Germinal center (tissue), 1 donor: ENCODE data around the gene USP4.
"Not testable (repeated sequence)": the region's sequence is repeated elsewhere in the genome, so short reads cannot be mapped to it uniquely, and the experiment has no call there.

Source experiments
- DNase-seq: peaks from one replicate; pipeline ENCODE4 v3.0.0; 2012; ENCODE audit warnings: mixed read lengths, low spot score

The USP4 gene

DNA sequence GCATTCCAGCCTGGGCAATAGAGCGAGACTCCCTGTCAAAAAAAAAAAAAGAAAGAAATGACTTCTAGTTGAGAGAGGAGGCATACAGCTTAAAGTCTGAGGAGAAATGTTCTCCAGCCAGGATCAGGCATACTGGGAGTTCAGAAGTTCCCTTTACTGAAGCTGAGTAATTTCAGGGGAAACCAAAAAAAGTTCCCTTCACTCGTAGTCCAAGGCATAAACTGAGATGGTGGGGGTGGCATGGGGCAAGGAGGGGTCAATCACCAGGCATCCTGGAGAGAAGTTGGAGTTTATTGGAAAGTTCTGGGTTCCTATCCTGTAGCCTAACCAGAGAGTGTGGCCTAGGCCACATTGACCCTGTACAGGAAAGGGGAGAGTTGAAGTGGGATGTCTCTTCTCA is 12.4 kb upstream of the USP4 start:
- peak; percentile 1 for DNase-seq

DNA sequence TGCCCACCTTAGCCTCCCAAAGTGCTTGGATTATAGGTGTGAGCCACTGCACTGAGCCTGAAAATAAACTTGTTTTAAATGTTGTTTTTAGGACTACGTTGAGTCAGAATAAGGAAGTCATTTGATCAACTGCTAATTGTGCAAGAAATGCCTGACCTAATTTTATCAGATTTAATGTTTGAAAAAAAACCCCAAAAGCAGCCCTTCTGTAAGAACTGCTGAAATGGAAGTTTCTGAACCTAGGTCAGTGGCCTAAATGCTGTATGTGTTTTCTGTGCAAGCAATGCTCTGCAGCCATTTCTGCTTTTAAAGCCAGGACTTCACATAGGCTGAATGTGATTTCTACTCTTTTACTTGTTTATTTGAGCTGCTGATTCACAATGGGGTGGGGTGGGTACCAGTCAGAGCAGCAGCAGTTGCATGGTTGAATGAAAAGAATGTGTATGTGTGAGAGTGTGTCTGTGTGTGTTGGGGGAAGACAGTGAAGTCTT is 11.7 kb upstream of the USP4 start:
- DNase-seq = peak; percentile 1

DNA sequence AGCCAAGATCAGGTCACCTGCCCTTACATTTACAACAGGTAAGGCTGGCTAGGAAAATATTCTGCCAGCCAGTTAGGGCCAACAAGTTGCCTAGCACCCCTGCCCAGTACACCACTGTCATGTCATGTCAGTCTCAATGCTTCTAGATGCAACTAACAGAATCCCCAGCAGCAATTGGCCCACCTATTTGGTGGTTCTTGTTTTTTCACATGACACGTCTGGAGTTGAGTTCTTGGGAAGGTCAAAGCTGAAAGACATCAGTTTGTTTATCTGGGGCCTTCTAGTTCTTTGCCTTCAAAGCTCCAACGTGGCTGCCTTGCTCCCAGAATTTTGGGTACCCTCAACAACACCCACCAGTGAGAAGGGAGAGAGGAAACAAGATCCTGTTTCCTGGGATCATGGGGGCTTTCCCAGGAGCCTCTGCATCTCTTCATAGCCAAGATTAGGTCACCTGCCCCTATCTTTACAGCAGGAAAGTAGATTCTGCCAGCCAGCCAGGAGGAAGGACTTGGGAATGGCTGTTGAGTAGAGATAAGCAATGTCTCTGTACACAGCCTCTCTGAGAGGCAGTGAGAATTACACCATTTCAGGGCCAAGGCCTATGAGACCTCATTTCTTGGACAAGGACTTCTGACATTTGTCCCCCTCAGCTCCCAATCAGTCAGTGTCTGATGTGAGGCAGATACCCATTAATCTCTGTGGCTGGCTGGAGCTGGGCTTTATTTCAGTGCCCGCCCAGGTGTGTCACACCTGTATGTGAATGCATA is 9.7 kb upstream of the USP4 start:
- no peak for DNase-seq

DNA sequence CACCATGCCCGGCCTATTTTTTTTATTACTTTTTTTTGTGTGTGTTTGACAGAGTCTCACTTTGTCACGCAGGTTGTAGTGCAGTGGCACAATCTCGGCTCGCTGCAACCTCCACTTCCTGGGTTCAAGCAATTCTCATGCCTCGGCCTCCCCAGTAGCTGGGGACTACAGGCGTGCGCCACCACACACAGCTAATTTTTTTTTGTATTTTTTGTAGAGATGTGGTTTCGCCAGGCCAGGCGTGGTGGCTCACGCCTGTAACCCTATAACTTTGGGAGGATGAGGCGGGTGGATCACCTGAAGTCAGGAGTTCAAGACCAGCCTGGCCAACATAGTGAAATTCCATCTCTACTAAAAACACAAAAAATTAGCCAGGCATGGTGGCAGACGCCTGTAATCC is 8.5 kb upstream of the USP4 start:
- DNase-seq = not testable (repeated sequence)

DNA sequence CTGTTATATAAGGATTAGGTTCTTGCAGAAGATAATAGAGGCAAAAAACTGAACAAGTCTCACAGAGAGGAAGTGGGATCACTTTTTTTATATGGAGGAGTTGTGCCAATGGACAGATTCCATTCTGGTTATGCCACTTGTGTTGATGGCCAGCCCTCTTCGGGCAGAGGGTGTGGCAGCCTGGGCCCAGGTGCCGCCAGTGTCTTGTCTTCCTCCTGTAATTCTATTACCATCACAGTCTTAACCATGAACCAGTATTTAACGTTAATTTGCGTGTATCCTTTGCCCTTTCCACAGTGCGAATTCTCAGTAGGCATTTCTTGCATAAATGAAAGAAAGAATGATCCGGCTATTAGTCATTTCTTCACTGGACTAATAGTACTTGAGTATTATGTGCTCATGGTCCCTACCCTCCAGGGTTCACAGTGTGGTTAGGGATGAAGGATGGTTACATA is 7.0 kb upstream of the USP4 start:
- DNase-seq = no peak

DNA sequence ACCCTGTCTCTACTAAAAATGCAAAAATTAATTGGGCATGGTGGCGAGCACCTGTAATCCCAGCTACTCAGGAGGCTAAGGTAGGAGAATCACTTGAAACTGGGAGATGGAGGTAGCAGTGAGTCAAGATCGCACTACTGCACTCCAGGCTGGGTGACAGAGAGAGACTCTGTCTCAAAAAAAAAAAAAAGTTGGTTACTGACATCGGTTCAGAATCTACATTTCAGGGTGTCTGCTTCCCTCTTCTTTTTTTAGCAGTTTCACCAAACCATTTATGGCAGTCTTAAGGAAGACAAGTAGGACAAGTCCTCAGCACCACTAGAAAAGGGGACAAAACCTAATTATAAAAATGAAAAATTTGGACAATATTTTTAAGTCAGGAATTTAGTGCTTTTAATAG is 3.3 kb upstream of the USP4 start:
- no peak for DNase-seq

DNA sequence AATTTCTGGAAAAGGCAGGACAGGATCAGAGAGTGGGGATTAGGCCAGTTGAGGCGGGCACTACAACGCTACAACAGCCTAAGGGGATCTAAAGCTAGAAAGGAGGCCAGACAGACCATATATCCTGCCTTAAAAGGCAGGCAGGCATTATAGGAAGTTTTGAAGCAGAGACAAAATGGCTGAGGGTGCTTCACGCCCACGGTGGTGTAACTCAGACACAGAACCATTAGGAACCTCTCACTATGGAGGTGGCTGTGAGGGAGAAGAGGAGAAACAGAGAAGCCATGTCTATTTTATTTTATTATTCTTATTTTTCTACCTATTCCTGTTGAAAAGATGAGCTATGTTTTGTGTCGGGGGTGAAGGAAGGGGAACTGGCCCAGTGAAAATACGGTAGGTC is 2.1 kb upstream of the USP4 start:
- peak; percentile 1 for DNase-seq

DNA sequence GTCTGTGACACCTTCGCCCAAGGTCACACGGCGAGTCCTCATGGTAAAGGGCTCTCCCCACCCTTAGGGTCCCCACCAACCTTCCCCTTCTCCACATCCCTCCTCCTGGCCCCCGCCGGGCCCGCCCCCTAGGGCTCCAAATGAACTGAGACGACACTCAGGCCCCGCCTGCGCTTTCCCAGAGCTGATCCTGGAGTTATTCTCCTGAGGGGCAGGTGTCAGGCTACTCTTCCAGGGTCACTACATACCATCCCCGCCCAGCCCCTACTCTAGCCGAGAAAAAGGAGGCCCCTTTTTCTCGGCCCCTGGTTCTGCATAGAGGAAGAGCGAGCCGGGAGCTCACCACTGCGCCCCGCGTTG is 292 bp downstream of the USP4 start:
- peak; percentile 18 for DNase-seq

DNA sequence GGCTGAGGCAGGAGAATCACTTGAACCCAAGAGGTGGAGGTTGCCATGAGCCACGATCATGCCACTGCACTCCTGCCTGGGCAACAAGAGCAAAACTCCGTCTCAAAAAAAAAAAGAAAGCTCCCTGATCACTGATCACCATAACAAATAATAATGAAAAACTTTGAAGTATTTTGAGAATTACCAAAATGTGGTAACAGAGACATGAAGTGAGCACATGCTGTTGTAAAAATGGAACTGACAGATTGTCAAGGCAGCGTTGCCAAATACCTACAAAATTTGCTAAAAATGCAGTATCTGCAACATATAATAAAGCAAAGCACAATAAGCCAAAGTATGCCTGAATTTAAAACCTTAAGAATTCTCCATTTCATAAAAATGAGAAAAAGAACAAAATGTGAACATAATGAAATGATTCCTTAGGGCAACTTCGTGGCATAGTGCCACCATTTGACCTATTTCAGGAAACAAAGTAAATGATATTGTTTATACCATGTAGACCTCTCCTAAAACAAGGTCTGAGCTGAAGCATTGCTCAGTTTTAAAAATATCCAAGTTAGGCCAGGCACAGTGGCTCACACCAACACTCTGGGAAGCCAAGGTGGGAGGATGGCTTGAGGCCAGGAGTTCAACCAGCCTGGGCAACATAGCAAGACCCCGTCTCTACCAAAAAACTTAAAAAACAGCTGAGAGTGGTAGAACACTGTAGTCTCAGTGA is 5.8 kb downstream of the USP4 start:
- DNase-seq = no peak

DNA sequence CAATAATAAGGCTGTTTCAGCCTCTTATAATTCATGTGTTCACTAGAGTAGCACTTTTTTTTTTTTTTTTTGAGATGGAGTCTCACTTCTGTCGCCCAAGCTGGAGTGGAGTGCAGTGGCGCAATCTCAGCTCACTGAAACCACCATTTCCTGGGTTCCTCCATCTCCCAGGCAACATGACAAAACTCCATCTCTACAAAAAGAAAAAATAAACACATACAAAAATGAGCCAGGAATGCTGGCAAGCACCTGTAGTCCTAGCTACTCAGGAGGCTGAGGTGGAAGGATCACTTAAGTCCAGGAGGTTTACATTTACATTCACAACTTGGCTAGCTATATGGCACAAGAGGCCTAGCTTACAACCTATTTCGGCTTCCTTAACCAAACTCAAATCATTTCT is 6.8 kb downstream of the USP4 start:
- no peak for DNase-seq

DNA sequence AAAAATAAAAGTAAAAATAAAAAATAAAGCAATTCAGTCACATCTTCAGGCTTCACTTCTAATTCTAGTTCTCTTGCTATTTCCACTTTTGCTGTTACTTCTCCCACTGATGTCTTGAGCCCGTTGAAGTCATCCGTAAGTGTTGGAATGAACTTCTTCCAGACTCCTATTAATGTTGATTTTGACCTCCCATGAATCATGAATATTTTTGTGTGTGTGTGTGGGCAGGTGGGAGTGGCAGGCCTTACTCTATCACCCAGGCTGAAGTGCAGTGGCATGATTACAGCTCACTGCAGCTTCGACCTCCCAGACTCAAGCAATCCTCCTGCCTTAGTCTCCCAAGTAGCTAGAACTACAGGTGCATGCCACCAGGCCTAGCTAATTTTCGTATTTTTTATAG is 10.7 kb downstream of the USP4 start:
- DNase-seq = no peak

DNA sequence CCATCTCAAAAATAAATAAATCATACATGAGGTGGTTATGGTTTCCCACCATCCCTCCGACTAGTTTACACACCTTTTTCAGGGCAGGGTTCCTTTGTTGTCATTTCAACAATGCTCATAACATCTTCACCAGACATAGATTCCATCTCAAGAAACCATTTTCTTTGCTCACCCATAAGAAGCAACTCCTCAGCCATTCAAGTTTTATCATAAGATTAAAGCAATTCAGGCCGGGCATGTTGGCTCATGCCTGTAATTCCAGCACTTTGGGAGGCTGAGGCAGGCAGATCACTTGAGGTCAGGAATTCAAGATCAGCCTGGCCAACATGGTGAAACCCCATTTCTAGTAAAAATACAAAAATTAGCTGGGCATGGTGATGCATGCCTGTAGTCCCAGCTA is 11.5 kb downstream of the USP4 start:
- DNase-seq = not testable (repeated sequence)

DNA sequence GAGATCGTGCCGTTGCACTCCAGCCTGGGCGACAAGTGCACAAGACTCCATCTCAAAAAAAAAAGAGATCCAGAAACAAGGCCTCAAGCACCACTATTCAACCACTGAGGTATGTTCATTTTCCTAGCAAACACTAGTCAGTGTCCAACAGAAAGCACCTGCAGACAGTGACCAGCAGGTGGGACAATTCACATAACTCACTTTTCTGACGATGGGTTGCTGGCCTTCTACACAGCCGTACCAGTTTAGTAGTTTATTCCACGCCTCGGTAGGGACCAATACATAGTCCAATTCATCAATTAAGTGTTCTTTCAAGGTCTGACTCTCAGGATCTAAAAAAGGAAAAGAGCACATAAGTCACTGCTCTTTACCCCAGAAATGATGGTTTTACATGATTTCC is 12.4 kb downstream of the USP4 start:
- no peak for DNase-seq

DNA sequence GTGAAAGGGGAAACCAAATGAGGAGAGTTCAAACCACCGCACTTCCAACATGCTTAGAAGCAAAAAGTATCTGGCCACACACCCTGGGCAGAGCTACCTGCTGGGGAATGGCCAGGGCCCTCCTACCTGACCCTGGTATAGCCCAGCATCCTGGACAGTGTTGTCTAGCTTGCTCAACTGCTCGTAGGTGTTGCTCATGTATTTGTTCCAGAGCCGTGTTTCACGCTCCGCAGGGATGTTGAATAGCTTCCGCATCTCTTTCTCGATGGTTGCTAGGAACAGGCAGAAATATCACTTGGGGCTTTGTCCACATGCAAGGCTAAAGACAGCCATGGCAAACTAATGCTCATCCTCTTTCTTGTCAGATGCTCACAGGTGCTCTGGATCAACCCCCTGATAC is 15.1 kb downstream of the USP4 start:
- no peak for DNase-seq

DNA sequence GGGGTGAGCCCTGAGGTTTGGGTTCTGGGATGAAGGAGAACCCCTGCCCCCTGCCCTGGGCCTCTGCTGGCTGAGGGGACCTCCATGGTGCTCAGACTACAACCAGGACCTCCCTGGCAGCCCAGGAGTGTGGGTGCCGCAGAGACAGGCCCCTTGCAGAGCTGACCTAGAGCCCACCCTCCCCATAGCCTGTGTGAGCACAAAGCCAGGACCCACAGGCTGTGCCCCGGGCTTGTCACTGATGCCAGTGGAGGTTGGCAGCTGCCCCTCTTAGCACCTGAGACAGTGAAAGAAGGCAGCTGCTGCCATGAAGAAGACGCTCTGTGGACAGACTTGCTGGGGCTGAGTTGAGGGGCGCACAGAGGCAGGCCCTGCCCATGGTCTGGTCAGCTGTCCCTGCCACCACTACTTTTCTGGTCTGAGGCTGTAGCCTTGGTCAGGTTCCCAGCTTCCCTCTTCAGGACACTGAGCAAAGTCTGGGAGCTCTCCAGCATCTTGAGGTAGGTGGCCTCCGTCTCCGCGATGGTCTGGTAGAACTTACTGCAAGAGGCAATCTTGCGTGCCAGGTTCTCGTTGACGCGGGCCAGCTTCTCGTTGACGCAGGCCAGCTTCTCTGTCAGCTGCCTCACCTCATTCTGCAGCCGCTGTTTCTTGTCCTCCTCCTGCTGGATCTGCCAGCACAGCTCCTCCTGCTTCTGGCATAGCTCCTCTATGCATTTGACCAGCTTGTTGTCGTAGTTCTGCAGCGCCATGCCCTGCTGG is 23.0 kb downstream of the USP4 start:
- no peak for DNase-seq

DNA sequence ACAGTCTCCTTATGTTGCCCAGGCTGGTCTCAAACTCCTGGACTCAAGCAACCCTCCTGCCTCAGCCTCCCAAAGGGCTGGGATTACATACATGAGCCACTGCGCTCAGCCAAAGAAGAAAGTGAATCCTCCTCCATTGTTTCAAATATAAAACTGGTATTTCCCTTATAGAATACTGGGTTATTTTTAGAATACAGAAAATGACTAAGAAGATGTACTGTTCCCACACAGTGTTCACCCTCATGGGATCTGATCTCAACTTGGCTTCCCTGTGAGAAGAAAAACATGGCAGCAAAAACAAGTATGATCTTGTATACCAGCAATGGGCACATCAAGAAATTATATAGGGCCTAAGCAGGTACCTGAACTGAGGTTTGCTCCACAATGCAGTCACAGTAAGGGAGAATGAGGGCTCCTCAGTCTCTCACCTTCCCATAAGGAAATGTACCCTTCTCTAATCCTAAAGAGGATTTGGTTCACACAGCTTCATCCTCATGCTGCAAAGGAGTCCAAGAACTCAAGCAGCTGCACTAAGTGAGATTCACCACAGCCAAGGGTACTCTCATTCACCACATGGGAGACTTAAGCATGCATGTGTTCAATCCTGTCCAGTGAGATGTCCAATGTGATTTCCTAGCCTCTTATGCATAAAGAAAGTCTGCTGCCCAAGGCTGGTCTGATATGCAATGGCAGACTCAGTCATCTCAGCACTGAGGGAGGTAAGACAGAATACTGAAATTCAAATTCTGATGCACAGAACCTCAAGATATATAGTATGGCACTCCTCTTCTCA is 25.8 kb downstream of the USP4 start:
- DNase-seq = no peak

DNA sequence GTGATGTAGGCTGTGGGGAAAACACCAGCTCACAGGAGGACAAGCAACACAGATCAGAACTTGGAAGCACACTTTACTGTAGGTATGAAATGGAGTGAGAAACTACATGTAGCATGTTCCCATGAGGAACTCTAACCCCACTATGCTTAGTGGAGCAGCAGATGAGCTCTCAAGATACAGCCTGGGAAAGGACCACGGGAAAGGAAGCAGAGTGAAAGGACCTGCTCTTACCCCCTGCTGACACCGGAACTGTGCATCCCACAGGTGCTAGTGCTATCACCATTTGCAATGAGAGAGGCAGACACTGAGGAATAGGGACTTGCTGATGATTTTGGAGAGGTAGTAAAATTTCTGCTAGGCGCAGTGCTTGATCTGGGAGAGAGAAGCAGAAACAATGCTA is 28.6 kb downstream of the USP4 start:
- DNase-seq = no peak

DNA sequence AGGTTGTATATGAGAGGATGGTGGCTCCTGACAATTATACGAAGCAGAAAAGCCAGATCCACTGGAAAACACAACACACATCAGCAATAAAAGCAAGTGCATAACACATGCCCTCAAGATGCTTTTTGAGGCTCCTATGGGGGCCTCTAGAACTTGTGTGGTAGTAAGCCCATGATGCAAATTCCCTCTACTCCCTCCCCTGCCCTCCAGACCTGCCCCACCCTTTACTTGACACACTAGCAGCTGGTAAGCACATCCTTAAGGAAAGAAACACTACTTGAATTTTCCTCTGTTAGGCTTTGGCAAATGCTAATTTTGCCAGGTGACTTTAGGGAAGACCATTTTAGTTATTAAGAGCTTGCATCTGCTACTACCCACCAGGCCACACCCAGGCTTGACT is 29.2 kb downstream of the USP4 start:
- no peak for DNase-seq

DNA sequence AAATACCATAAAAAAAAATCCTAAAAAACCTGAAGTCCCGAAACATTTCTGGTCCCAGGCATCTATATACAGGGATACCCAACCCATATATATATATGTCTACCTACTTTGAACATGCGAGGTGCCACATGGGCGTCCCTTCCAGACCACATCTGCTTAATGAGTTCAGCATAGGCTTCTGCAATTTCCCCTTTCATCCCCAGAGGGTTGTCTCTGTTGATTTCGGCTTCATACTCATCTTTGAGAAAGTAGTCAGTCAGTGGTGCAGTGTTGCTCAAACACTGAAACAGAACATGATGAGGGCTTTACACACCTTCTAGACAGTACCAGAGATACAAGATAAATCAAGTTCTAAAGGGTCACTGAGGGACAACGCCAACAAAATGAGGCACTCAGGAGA is 34.2 kb downstream of the USP4 start:
- DNase-seq = no peak

DNA sequence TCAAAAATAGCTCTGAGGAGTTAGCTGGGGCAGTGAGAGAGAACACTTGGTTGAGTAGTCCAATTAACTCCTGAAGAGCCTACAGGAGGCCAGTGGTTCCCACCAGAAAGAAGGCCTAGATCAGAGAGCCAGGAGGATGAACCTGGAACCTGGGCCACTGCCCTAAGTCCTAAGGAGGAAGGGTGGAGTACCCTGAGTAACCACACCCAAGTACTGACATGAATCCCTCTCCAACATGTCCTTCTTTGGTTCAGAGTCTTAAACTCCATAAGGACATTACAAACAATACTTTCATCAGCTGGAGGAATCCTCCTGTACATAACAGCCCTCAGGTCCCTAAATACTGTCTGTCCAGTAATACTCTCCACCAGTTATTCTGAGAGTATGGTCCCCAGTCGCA is 37.2 kb downstream of the USP4 start:
- DNase-seq = no peak

DNA sequence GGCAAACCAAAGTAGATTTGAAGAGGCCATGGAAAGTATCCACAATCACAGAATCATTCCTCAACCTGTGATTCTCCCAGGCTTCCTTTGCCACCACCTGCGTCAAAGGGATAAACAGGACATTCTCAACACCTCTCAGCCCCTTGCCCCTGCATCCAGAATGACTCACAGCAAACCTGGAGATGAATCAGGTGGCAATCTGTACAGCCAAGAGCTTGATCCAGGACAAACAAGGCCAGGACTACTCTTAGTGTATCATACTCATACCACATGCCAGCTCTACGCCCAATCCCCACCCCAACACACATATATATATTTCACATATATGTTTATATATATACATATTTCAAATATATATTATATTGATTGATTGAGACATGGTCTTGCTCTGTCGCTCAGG is 39.3 kb downstream of the USP4 start:
- no peak for DNase-seq

DNA sequence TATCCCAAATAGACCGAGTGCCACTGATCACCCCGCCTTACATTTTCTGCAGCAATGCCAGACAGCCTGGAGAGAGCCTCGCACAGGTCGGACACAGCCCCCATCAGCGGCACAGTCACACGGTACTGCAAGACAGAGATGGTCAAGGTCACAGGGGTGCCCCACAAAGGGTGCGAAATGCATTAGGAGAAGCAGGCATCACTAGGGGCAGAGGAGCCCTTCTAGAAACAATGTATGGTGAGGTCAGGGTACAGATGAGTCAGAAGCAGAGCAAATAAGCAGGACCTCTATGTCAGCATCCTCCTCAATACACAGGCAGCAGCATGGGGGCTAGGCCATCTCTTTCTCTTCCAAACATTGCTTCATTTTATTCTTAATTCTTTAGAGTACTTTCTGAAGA is 41.3 kb downstream of the USP4 start:
- no peak for DNase-seq
